ENCODE data around the gene PARVG. TPM values are rescaled to one million over a fixed set of nuclear protein-coding genes. Genes with fewer than 3 reads are reported as not detected.

The PARVG gene
- total and polyA plus RNA-seq, 2 of the 8 experiments (the other 6 are each of a cell fraction or from before 2014, with no cell fraction given) = 0.37 to 1.5 TPM

DNA sequence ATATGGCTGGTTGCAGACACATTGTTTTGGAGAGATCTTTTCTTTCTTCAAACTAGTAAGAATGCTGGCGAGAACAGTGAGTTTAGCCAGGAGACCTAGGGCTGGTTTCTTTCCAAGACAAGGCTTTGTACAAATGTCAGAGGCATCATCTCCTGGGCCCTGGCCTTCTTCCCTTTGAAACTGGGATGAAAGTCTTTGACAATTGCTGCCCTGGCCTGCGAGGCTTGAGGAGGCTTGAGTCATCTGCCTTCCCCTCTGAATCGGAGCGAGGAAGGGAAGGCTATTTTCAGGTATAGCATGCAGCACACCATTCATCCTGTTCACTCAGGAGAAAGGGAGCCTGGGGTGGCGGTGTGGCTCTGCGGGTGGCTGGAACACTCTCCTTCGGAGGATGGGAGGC, 21.5 kb upstream of the PARVG start:
- H3K4ac ChIP-seq (replicated peaks; ENCODE audit: insufficient read length, low read depth, low read length) = no peak overlapping the region
- ChIA-PET POLR2A (ENCODE audit: partially characterized antibody) (interaction anchor here (1.3 to 1.4 kb wide), 2 partner anchors 13 to 172 kb away, joined by 3 to 4 read pairs; no protein-coding TSS in a partner anchor), CTCF (ENCODE audit: partially characterized antibody) (interaction anchor here (1.2 kb wide), 1 partner anchor 9 kb away, joined by 6 read pairs; no protein-coding TSS in a partner anchor)
- H3K14ac ChIP-seq (ENCODE audit: insufficient read length) = no peak overlapping the region
- no peak overlapping the region for H3K56ac ChIP-seq (replicated peaks; ENCODE audit: insufficient read length, low read depth, low read length)
- H3K9ac ChIP-seq (replicated peaks in 1 of 4; ENCODE audit: extremely low read depth in 1 of 4, low read depth in 3 of 4, low read length in 3 of 4) = no peak overlapping the region
- H2BK5ac ChIP-seq (ENCODE audit: low read depth, low read length) = 0 out of 2 replicates have a peak overlapping the region, but pooled peaks have one; percentile 27
- no peak overlapping the region for H3K23ac ChIP-seq (ENCODE audit: insufficient read length)
- peak overlapping the region; percentile 71 for H4K91ac ChIP-seq (replicated peaks; ENCODE audit: insufficient read length, low read length)
- H3K18ac ChIP-seq (ENCODE audit: extremely low read depth, low read length) = peak overlapping the region; percentile 13; the same call in 1 of the 2 replicates
- no peak for DNase-seq (ENCODE audit: low read depth in 1 of 2, low spot score in 2 of 2)
- H3K4me2 ChIP-seq (ENCODE audit: insufficient read depth in 1 of 2, low read depth in 2 of 2, low read length in 2 of 2) = no peak overlapping the region
- no peak for FAIRE-seq
- no peaks in the 10 kb centered on the region; the same call in 1 of the 2 replicates for H3K79me1 ChIP-seq (ENCODE audit: low read depth, low read length)
- peak overlapping the region; percentile 19; the same call in 1 of the 2 replicates for H2BK15ac ChIP-seq (ENCODE audit: low read length)
- no peaks in the 10 kb centered on the region for H3K9me3 ChIP-seq (ENCODE audit: insufficient read depth in 2 of 2, low read depth in 1 of 2, low read length in 1 of 2)
- no peaks in the 10 kb centered on the region for H4K20me1 ChIP-seq (replicated peaks in 1 of 2; ENCODE audit: control insufficient read depth in 1 of 2, insufficient read depth in 2 of 2, low read length in 2 of 2)
- H3K27me3 ChIP-seq (replicated peaks in 1 of 4; ENCODE audit: control insufficient read depth in 3 of 4, extremely low read depth in 1 of 4, insufficient read depth in 3 of 4, low read length in 3 of 4) = no peaks in the 10 kb centered on the region
- H2BK12ac ChIP-seq (ENCODE audit: low read depth, low read length) = peak overlapping the region; percentile 5; the same call in 1 of the 2 replicates
- no peak overlapping the region for H2AFZ ChIP-seq (ENCODE audit: low read length)
- H2BK120ac ChIP-seq (replicated peaks; ENCODE audit: low read depth, low read length) = no peak overlapping the region
- WGBS, 2 experiments (ENCODE audit: extremely low coverage in 1 of 2, insufficient coverage in 1 of 2, insufficient read length in 1 of 2, insufficient replicate concordance in 2 of 2, low coverage in 1 of 2, low lambda C conversion rate in 2 of 2, missing lambda C conversion rate in 1 of 2) = 88% methylated on average over 7 of the region's 7 CpGs; no CpG with 5 or more reads in 1 of the 2 experiments
- H3K79me2 ChIP-seq (ENCODE audit: control insufficient read depth in 1 of 2, insufficient read depth in 2 of 2, low read length in 2 of 2) = no peaks in the 10 kb centered on the region
- no peaks in the 10 kb centered on the region; a peak in 1 of 8 replicates for H3K36me3 ChIP-seq (ENCODE audit: control insufficient read depth in 2 of 4, insufficient read depth in 4 of 4, low read length in 3 of 4)
- H3K4me3 ChIP-seq (ENCODE audit: extremely low read depth in 1 of 4, insufficient read depth in 2 of 4, low read depth in 3 of 4, low read length in 4 of 4) = no peak overlapping the region
- H3K23me2 ChIP-seq (ENCODE audit: low read depth, low read length) = peaks cover 8% of the 10 kb centered on the region; the same call in 1 of the 2 replicates
- no peak overlapping the region for H2AK5ac ChIP-seq (ENCODE audit: low read depth, low read length)
- no peak overlapping the region for H3K27ac ChIP-seq (ENCODE audit: low read depth, low read length)
- peaks cover 4 to 21% (median 12%) of the 10 kb centered on the region in 4 experiments; a peak in 6 of 7 replicates for H3K4me1 ChIP-seq (replicated peaks in 1 of 4; ENCODE audit: control insufficient read depth in 3 of 4, insufficient read depth in 4 of 4, low read length in 3 of 4)
- no peak overlapping the region for H4K8ac ChIP-seq (ENCODE audit: extremely low read depth, insufficient read depth, low read length)
- H4K5ac ChIP-seq (ENCODE audit: insufficient read length, low read depth, low read length) = no peak overlapping the region
- H2BK20ac ChIP-seq (ENCODE audit: low read length) = peak overlapping the region; percentile 83; the same call in 1 of the 2 replicates
- TF ChIP-seq, protein P1, sequence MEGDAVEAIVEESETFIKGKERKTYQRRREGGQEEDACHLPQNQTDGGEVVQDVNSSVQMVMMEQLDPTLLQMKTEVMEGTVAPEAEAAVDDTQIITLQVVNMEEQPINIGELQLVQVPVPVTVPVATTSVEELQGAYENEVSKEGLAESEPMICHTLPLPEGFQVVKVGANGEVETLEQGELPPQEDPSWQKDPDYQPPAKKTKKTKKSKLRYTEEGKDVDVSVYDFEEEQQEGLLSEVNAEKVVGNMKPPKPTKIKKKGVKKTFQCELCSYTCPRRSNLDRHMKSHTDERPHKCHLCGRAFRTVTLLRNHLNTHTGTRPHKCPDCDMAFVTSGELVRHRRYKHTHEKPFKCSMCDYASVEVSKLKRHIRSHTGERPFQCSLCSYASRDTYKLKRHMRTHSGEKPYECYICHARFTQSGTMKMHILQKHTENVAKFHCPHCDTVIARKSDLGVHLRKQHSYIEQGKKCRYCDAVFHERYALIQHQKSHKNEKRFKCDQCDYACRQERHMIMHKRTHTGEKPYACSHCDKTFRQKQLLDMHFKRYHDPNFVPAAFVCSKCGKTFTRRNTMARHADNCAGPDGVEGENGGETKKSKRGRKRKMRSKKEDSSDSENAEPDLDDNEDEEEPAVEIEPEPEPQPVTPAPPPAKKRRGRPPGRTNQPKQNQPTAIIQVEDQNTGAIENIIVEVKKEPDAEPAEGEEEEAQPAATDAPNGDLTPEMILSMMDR (IDR thresholded peaks at IDR 0.05; ENCODE audit: control extremely low read depth in 1 of 3, insufficient read depth in 1 of 3, low read depth in 1 of 3, low read length in 3 of 3) = no peak
- TF ChIP-seq CHD2 (IDR thresholded peaks at IDR 0.05; ENCODE audit: low read length) (no peak), ASH2L (IDR thresholded peaks at IDR 0.05; ENCODE audit: low read length) (no peak), KDM1A (IDR thresholded peaks at IDR 0.05; ENCODE audit: borderline replicate concordance, low read length) (no peak), POU5F1 (IDR thresholded peaks at IDR 0.05; ENCODE audit: low read depth, low read length) (no peak), CBX8 (IDR thresholded peaks at IDR 0.05; ENCODE audit: borderline replicate concordance, low read depth, low read length) (no peak)
- TF ChIP-seq, protein P2, sequence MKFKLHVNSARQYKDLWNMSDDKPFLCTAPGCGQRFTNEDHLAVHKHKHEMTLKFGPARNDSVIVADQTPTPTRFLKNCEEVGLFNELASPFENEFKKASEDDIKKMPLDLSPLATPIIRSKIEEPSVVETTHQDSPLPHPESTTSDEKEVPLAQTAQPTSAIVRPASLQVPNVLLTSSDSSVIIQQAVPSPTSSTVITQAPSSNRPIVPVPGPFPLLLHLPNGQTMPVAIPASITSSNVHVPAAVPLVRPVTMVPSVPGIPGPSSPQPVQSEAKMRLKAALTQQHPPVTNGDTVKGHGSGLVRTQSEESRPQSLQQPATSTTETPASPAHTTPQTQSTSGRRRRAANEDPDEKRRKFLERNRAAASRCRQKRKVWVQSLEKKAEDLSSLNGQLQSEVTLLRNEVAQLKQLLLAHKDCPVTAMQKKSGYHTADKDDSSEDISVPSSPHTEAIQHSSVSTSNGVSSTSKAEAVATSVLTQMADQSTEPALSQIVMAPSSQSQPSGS (IDR thresholded peaks at IDR 0.05; ENCODE audit: low read length) = no peak
